WTC11 (cell line): ENCODE data around the gene ZNF385A.

ENCODE experiments used
- ATF1 ChIP-seq: sonication (generic); formaldehyde crosslinking; IDR thresholded peaks from 2 replicates; pipeline ENCODE4 v1.8.1; 2023; ENCODE audit warnings: mild to moderate bottlenecking, moderate library complexity, missing genetic modification reagents
- ATF3 ChIP-seq: sonication (generic); formaldehyde crosslinking; conservative IDR thresholded peaks from 2 replicates; pipeline ENCODE4 v1.8.1; 2022; ENCODE audit warnings: mild to moderate bottlenecking, missing genetic modification reagents
- CTCF ChIP-seq: fragments of 200-600 bp; IDR thresholded peaks from 2 replicates; pipeline ENCODE4 v1.8.0; 2022; ENCODE audit warnings: antibody characterized with exemption
- E2F1 ChIP-seq: sonication (generic); formaldehyde crosslinking; IDR thresholded peaks from 2 replicates; pipeline ENCODE4 v1.8.0; 2022; ENCODE audit warnings: mild to moderate bottlenecking, missing genetic modification reagents
- NR2C2 ChIP-seq: sonication (generic); formaldehyde crosslinking; IDR thresholded peaks from 2 replicates; pipeline ENCODE4 v1.8.0; 2022; ENCODE audit warnings: mild to moderate bottlenecking, missing genetic modification reagents
- NR3C1 ChIP-seq: sonication (generic); formaldehyde crosslinking; conservative IDR thresholded peaks from 2 replicates; pipeline ENCODE4 v1.8.1; 2023; ENCODE audit warnings: low read depth, mild to moderate bottlenecking, missing genetic modification reagents
- SP1 ChIP-seq: sonication (generic); formaldehyde crosslinking; conservative IDR thresholded peaks from 2 replicates; pipeline ENCODE4 v1.8.1; 2022; ENCODE audit warnings: missing genetic modification reagents
- TEAD4 ChIP-seq: sonication (generic); formaldehyde crosslinking; IDR thresholded peaks from 2 replicates; pipeline ENCODE4 v1.8.0; 2022; ENCODE audit warnings: mild to moderate bottlenecking, missing genetic modification reagents
- USF1 ChIP-seq: sonication (generic); formaldehyde crosslinking; IDR thresholded peaks from 2 replicates; pipeline ENCODE4 v1.8.0; 2022; ENCODE audit warnings: mild to moderate bottlenecking, missing genetic modification reagents
- TF ChIP-seq, protein P1 (sequence below): sonication (generic); formaldehyde crosslinking; IDR thresholded peaks from 2 replicates; pipeline ENCODE4 v1.8.0; 2022; ENCODE audit warnings: missing genetic modification reagents
- TF ChIP-seq, protein P2 (sequence below): sonication (generic); formaldehyde crosslinking; IDR thresholded peaks from 2 replicates; pipeline ENCODE4 v1.8.0; 2022; ENCODE audit warnings: mild to moderate bottlenecking, missing genetic modification reagents
- TF ChIP-seq, protein P3 (sequence below): sonication (generic); formaldehyde crosslinking; IDR thresholded peaks from 2 replicates; pipeline ENCODE4 v1.8.1; 2023; ENCODE audit warnings: mild to moderate bottlenecking, moderate library complexity, missing genetic modification reagents

DNA sequence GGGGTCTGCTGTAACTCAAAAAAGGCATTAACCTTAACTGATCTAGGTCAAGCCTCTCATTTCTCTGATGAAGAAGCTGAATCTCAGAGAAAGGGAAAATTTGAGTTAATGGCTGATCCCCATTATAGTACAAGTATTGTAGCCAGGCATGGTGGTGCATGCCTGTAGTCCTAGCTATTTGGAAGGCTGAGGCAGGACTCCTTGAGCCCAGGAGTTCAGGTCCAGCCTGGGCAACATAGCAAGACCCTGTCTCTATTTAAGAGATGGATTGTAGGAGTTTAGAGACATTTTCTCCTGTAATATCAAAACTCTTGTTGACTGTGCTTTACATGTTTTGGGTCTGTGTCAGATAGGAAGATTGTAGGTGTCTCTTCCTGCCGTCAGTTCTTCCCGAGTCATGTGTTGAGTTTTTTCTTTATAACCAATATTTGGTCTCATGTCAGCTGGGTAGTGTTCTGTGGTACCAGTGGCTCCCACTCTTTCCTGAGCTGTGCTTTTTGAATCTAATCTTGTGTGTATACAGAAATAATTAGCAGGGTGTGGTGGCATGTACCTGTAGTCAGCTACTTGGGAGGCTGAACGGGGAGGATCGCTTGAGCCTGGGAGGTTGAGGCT lies 51.0 kb downstream of the ZNF385A start:
- TF ChIP-seq, protein P1, sequence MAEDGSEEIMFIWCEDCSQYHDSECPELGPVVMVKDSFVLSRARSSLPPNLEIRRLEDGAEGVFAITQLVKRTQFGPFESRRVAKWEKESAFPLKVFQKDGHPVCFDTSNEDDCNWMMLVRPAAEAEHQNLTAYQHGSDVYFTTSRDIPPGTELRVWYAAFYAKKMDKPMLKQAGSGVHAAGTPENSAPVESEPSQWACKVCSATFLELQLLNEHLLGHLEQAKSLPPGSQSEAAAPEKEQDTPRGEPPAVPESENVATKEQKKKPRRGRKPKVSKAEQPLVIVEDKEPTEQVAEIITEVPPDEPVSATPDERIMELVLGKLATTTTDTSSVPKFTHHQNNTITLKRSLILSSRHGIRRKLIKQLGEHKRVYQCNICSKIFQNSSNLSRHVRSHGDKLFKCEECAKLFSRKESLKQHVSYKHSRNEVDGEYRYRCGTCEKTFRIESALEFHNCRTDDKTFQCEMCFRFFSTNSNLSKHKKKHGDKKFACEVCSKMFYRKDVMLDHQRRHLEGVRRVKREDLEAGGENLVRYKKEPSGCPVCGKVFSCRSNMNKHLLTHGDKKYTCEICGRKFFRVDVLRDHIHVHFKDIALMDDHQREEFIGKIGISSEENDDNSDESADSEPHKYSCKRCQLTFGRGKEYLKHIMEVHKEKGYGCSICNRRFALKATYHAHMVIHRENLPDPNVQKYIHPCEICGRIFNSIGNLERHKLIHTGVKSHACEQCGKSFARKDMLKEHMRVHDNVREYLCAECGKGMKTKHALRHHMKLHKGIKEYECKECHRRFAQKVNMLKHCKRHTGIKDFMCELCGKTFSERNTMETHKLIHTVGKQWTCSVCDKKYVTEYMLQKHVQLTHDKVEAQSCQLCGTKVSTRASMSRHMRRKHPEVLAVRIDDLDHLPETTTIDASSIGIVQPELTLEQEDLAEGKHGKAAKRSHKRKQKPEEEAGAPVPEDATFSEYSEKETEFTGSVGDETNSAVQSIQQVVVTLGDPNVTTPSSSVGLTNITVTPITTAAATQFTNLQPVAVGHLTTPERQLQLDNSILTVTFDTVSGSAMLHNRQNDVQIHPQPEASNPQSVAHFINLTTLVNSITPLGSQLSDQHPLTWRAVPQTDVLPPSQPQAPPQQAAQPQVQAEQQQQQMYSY: no peak
- TF ChIP-seq CTCF (no peak), NR3C1 (CRISPR knock-in tag) (no peak), SP1 (CRISPR knock-in tag) (no peak), TEAD4 (CRISPR knock-in tag) (no peak), E2F1 (no peak), USF1 (CRISPR knock-in tag) (no peak), ATF3 (no peak), NR2C2 (CRISPR knock-in tag) (no peak), ATF1 (CRISPR knock-in tag) (no peak)
- TF ChIP-seq, protein P2, sequence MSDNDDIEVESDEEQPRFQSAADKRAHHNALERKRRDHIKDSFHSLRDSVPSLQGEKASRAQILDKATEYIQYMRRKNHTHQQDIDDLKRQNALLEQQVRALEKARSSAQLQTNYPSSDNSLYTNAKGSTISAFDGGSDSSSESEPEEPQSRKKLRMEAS (CRISPR knock-in tag): no peak
- TF ChIP-seq, protein P3, sequence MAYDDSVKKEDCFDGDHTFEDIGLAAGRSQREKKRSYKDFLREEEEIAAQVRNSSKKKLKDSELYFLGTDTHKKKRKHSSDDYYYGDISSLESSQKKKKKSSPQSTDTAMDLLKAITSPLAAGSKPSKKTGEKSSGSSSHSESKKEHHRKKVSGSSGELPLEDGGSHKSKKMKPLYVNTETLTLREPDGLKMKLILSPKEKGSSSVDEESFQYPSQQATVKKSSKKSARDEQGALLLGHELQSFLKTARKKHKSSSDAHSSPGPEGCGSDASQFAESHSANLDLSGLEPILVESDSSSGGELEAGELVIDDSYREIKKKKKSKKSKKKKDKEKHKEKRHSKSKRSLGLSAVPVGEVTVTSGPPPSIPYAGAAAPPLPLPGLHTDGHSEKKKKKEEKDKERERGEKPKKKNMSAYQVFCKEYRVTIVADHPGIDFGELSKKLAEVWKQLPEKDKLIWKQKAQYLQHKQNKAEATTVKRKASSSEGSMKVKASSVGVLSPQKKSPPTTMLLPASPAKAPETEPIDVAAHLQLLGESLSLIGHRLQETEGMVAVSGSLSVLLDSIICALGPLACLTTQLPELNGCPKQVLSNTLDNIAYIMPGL: no peak
